Neural progenitor cell (in vitro differentiated cells): ENCODE data around the gene LPP. TPM values are rescaled to one million over a fixed set of nuclear protein-coding genes. Genes with fewer than 3 reads are reported as not detected.

Experiments
- DNase-seq: peaks from one replicate; pipeline ENCODE4 v3.0.0-alpha.2; 2016; ENCODE audit warnings: low spot score
- H2AFZ ChIP-seq: fragments of 200-600 bp; sonication (generic); replicated peaks from 2 replicates; pipeline ENCODE4 v1.6.1; 2016; ENCODE audit warnings: antibody characterized with exemption
- H3F3A ChIP-seq: fragments of 200-600 bp; sonication (generic); 2 replicates; pipeline ENCODE4 v1.6.1; 2016; ENCODE audit warnings: antibody characterized with exemption, low read depth
- H3K27ac ChIP-seq: fragments of 200-600 bp; sonication (generic); 2 replicates; pipeline ENCODE4 v1.5.1; 2016; ENCODE audit warnings: mild to moderate bottlenecking
- H3K27me3 ChIP-seq: fragments of 200-600 bp; sonication (generic); 2 replicates; pipeline ENCODE4 v1.6.1; 2016; ENCODE audit warnings: mild to moderate bottlenecking, moderate library complexity
- H3K36me3 ChIP-seq: fragments of 200-600 bp; sonication (generic); 2 replicates; pipeline ENCODE4 v1.5.1; 2016
- H3K4me1 ChIP-seq: fragments of 200-600 bp; sonication (generic); 2 replicates; pipeline ENCODE4 v1.6.1; 2016; ENCODE audit warnings: mixed run types
- H3K4me2 ChIP-seq: fragments of 200-600 bp; sonication (generic); 2 replicates; pipeline ENCODE4 v1.6.1; 2016
- H3K4me3 ChIP-seq: fragments of 200-600 bp; sonication (generic); 2 replicates; pipeline ENCODE4 v1.5.1; 2016
- H3K79me2 ChIP-seq: fragments of 200-600 bp; sonication (generic); 2 replicates; pipeline ENCODE4 v1.6.1; 2016; ENCODE audit warnings: low read depth
- H3K9ac ChIP-seq: fragments of 200-600 bp; sonication (generic); 2 replicates; pipeline ENCODE4 v1.6.1; 2016
- H3K9me3 ChIP-seq: fragments of 200-600 bp; sonication (generic); 2 replicates; pipeline ENCODE4 v1.5.1; 2016; ENCODE audit warnings: low read depth
- H4K20me1 ChIP-seq: fragments of 200-600 bp; sonication (generic); 2 replicates; pipeline ENCODE4 v1.6.1; 2016; ENCODE audit warnings: low read depth
- H3K27ac Mint-ChIP-seq: 3 replicates; pipeline ENCODE4 v1.8.0; 2021; ENCODE audit warnings: mixed read lengths
- H3K27me3 Mint-ChIP-seq: 2 replicates; pipeline ENCODE4 v1.8.0; 2022; ENCODE audit warnings: low read depth, mild to moderate bottlenecking, inconsistent platforms, moderate library complexity, mixed read lengths; ENCODE audit not compliant: insufficient read depth
- H3K36me3 Mint-ChIP-seq: 3 replicates; pipeline ENCODE4 v1.8.0; 2021; ENCODE audit warnings: mixed read lengths
- H3K4me1 Mint-ChIP-seq: 3 replicates; pipeline ENCODE4 v1.8.0; 2021; ENCODE audit warnings: mixed read lengths
- H3K4me3 Mint-ChIP-seq: 3 replicates; pipeline ENCODE4 v1.8.0; 2021; ENCODE audit warnings: mild to moderate bottlenecking, moderate library complexity, mixed read lengths
- H3K9me3 Mint-ChIP-seq: 3 replicates; pipeline ENCODE4 v1.8.0; 2020; ENCODE audit warnings: mixed read lengths
- CTCF ChIP-seq: fragments of 200-600 bp; sonication (generic); IDR thresholded peaks from 2 replicates; pipeline ENCODE4 v1.5.1; 2017; ENCODE audit warnings: antibody characterized with exemption, mild to moderate bottlenecking
- EZH2 ChIP-seq: fragments of 200-600 bp; sonication (generic); IDR thresholded peaks from 2 replicates; pipeline ENCODE4 v1.6.1; 2017; ENCODE audit warnings: antibody characterized with exemption, mild to moderate bottlenecking, moderate library complexity
- EZH2phosphoT487 ChIP-seq: fragments of 200-600 bp; sonication (generic); IDR thresholded peaks from 2 replicates; pipeline ENCODE4 v1.6.1; 2017; ENCODE audit warnings: antibody characterized with exemption
- total RNA-seq: library from RNA; depleted of rRNA; stranded (reverse); fragments of >200 nt; gene quantifications from 2 replicates; pipeline ENCODE4 v1.2.3, GENCODE V29; 2015; ENCODE audit warnings: low replicate concordance

Gene LPP
- total RNA-seq, 1 donor from 2014 or later, result 18.9 TPM

- DNase-seq, result no peak
- Histone ChIP-seq H2AFZ (no peak overlapping the region), H3K4me3 (no peak overlapping the region), H3K27ac (no peak overlapping the region), H3K4me1 (peaks cover 5% of the 10 kb centered on the region), H4K20me1 (no peaks in the 10 kb centered on the region), H3K9ac (no peak overlapping the region), H3K36me3 (no peaks in the 10 kb centered on the region), H3K9me3 (no peaks in the 10 kb centered on the region), H3K79me2 (no peaks in the 10 kb centered on the region), H3F3A (no peaks in the 10 kb centered on the region), H3K27me3 (no peaks in the 10 kb centered on the region), H3K4me2 (no peak overlapping the region)
- Mint-ChIP-seq H3K4me1 (peaks cover 9% of the 10 kb centered on the region), H3K4me3 (no peak overlapping the region), H3K27ac (no peak overlapping the region), H3K9me3 (peaks cover 2% of the 10 kb centered on the region), H3K36me3 (peaks cover 4% of the 10 kb centered on the region), H3K27me3 (peaks cover 1% of the 10 kb centered on the region)
- TF ChIP-seq EZH2 (no peak), EZH2phosphoT487 (no peak), CTCF (no peak)
Observed at GRCh38 chr3:188147782-188148181, 6.2 kb upstream of the LPP start.

DNA sequence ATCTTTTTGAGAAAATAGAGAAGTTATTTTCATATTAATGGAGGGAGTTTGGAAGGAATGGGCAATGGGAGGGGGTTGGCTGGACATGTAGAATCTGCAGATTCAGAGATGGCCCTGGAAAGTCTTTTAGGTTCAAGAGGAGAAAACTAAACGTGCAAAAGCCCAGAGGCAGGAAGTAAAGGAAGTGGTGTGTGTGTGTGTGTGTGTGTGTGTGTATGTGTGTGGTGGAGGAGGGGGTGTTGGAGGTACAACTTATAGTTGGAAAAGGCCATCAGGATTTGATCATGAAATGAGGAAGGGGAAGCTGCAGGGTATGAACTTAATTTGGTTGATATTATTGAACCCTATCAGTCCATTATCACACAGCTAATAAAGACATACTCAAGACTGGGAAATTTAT, 5.6 kb upstream of the LPP start:
- no peak overlapping the region for H3K27ac Mint-ChIP-seq

DNA sequence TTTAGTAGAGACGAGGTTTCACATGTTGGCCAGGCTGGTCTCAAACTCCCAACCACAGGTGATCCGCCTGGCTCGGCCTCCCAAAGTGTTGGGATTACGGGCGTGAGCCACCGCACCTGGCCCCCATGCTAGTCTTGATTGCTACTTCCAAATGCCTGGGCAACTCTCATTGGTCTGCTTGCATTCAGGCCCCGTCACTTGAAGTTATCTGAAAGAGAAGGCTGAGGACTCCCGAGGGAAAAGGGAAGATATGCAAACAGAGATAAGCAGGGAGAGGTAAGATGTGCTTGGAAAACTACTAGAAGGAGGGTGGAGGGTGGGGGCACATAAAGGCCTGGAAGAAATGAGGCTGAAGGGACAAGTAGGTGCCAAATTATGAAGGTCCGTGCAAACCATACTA, 4.4 kb upstream of the LPP start:
- Histone ChIP-seq H3K79me2 (peaks cover 9% of the 10 kb centered on the region), H3K9ac (no peak overlapping the region), H3K27me3 (no peaks in the 10 kb centered on the region), H3K27ac (no peak overlapping the region), H3K4me1 (peaks cover 10% of the 10 kb centered on the region), H3K4me3 (no peak overlapping the region), H2AFZ (no peak overlapping the region), H3K9me3 (no peaks in the 10 kb centered on the region), H3F3A (peaks cover 2% of the 10 kb centered on the region), H3K36me3 (no peaks in the 10 kb centered on the region), H4K20me1 (no peaks in the 10 kb centered on the region), H3K4me2 (no peak overlapping the region)
- Mint-ChIP-seq H3K9me3 (peaks cover 2% of the 10 kb centered on the region), H3K36me3 (peaks cover 4% of the 10 kb centered on the region), H3K4me3 (no peak overlapping the region), H3K27me3 (peaks cover 3% of the 10 kb centered on the region), H3K27ac (no peak overlapping the region), H3K4me1 (peaks cover 20% of the 10 kb centered on the region)
- TF ChIP-seq CTCF (no peak), EZH2 (no peak), EZH2phosphoT487 (no peak)
- no peak for DNase-seq

More for the DNA sequence above, 5.6 kb upstream of the LPP start:
- H3K4me3 ChIP-seq, result no peak overlapping the region
- H4K20me1 ChIP-seq, result no peaks in the 10 kb centered on the region
- no peaks in the 10 kb centered on the region for H3K27me3 ChIP-seq
- peaks cover 2% of the 10 kb centered on the region for H3K9me3 Mint-ChIP-seq
- H3K27ac ChIP-seq, result no peak overlapping the region
- H3K27me3 Mint-ChIP-seq, result peaks cover 3% of the 10 kb centered on the region
- peaks cover 3% of the 10 kb centered on the region for H3K79me2 ChIP-seq
- H3K4me3 Mint-ChIP-seq, result no peak overlapping the region
- peaks cover 4% of the 10 kb centered on the region for H3K36me3 Mint-ChIP-seq
- H3K4me2 ChIP-seq, result no peak overlapping the region
- H3K4me1 Mint-ChIP-seq, result peaks cover 15% of the 10 kb centered on the region
- no peak overlapping the region for H3K9ac ChIP-seq
- TF ChIP-seq CTCF (no peak), EZH2phosphoT487 (no peak), EZH2 (no peak)
- no peak for DNase-seq
- H3K36me3 ChIP-seq, result no peaks in the 10 kb centered on the region
- peaks cover 9% of the 10 kb centered on the region for H3K4me1 ChIP-seq
- no peaks in the 10 kb centered on the region for H3F3A ChIP-seq
- H3K9me3 ChIP-seq, result no peaks in the 10 kb centered on the region
- H2AFZ ChIP-seq, result no peak overlapping the region
